Activated CD4-positive, alpha-beta T cell treated with anti-CD3 and anti-CD28 coated beads for 36 hours (primary cell): ENCODE measurements around the gene AFAP1. TPM values are rescaled to one million over a fixed set of nuclear protein-coding genes. Genes with fewer than 3 reads are reported as not detected.

Experiments
- ATAC-seq: fragments of 200-7000 bp; cut with Tn5 transposase; one replicate; pipeline ENCODE4 v1.10.0; 2021; ENCODE audit warnings: mild to moderate bottlenecking, moderate library complexity
- CTCF ChIA-PET: fragments of 350-600 bp; sonication (Branson Sonifier 250); formaldehyde crosslinking; loops from one replicate; lab custom pipeline; 2021; ENCODE audit warnings: antibody characterized with exemption; lab: Charles Lee
- POLR2A ChIA-PET: fragments of 350-600 bp; sonication (Branson Sonifier 250); formaldehyde crosslinking; loops from one replicate; lab custom pipeline; 2021; ENCODE audit warnings: antibody characterized with exemption, inconsistent platforms; lab: Charles Lee
- DNase-seq: peaks from one replicate; pipeline ENCODE4 v3.0.0-alpha.2; 2020
- H3K27ac Mint-ChIP-seq: one replicate; pipeline ENCODE4 v1.8.0; 2021; ENCODE audit warnings: mixed read lengths
- H3K27me3 Mint-ChIP-seq: one replicate; pipeline ENCODE4 v1.8.0; 2021; ENCODE audit warnings: mixed read lengths
- H3K36me3 Mint-ChIP-seq: one replicate; pipeline ENCODE4 v1.8.0; 2021; ENCODE audit warnings: low read depth, mixed read lengths
- H3K4me1 Mint-ChIP-seq: one replicate; pipeline ENCODE4 v1.8.0; 2021; ENCODE audit warnings: mixed read lengths
- H3K4me3 Mint-ChIP-seq: one replicate; pipeline ENCODE4 v1.8.0; 2021; ENCODE audit warnings: mild to moderate bottlenecking, moderate library complexity, mixed read lengths
- H3K9me3 Mint-ChIP-seq: one replicate; pipeline ENCODE4 v1.8.0; 2021; ENCODE audit warnings: low read depth, mixed read lengths
- intact Hi-C, 2 experiments: fragments of 100-400 bp; cut with DNase I in 1 of 2; cut with micrococcal nuclease in 1 of 2; formaldehyde crosslinking; loops; one replicate each; pipeline versions ENCODE4 v1.14.2 to v1.15.1; 2022 to 2024; cut with DNase I, micrococcal nuclease
- total RNA-seq, 2 experiments: library from RNA; stranded (reverse); gene quantifications; one replicate each; pipeline ENCODE4 v1.2.3, GENCODE V29; 2021

Gene AFAP1
- total RNA-seq, 2 experiments from 2014 or later = 27.1 to 27.2 TPM

DNA sequence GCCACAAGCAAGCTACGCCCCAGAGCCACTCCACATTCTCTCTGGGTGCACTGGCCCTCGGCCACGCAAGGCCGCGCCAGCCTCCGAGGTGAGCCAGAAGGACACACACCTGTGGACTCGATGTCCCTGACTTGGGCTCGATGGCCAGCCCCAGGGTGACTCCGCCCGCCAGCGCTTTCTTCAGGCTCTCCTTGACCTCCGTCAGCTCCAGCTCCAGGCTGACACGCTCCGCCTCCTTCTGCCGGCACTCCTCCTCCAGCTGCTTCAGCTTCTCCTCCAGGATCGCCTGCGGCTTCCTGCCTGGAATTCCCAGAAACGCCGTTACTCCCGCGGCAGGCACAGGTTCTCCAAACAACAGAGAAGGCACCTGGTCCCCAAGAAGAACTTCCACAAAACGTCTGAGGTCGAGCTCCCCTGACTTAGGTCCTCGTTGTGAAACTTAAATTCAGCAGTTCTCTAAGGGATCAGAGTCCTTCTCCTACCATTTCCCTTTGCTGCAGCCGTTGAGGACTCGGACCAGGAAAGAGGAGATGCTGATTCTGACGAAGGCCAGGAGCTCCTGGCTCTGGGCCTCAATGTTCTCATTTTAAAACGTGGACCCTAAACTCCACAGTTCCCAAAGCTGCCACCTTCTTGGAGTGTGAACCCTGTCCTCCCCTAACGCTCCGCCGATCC lies 166.8 kb downstream of the AFAP1 start:
- DNase-seq = no peak
- ATAC-seq = no peak
- Mint-ChIP-seq H3K4me3 (no peak overlapping the region), H3K4me1 (peaks cover 20% of the 10 kb centered on the region), H3K27ac (no peak overlapping the region), H3K36me3 (peaks cover 18% of the 10 kb centered on the region), H3K27me3 (no peaks in the 10 kb centered on the region), H3K9me3 (no peaks in the 10 kb centered on the region)
- ChIA-PET POLR2A (interaction anchor here (0.6 kb wide), 1 partner anchor 24 kb away, joined by 3 read pairs; no protein-coding TSS in a partner anchor), CTCF (interaction anchor here (0.8 to 1.1 kb wide), 3 partner anchors 13 to 215 kb away, joined by 3 to 4 read pairs (median 3); no protein-coding TSS in a partner anchor)
- intact Hi-C loops = no loop called here

GRCh38 chr4:7771541-7772507 lies 167.8 kb downstream of the AFAP1 start:
- DNase-seq = no peak
- intact Hi-C loops = no loop called here
- H3K4me3 Mint-ChIP-seq = no peak overlapping the region
- CTCF ChIA-PET = interaction anchor here (1.1 kb wide), 1 partner anchor 12 kb away, joined by 3 read pairs; no protein-coding TSS in a partner anchor
- H3K27ac Mint-ChIP-seq = no peak overlapping the region
- H3K36me3 Mint-ChIP-seq = peaks cover 18% of the 10 kb centered on the region
- ATAC-seq = peak; percentile 45
- POLR2A ChIA-PET = no interaction called here
- peaks cover 20% of the 10 kb centered on the region for H3K4me1 Mint-ChIP-seq
- H3K27me3 Mint-ChIP-seq = no peaks in the 10 kb centered on the region
- no peaks in the 10 kb centered on the region for H3K9me3 Mint-ChIP-seq

GRCh38 chr4:7771056-7771455 lies 168.6 kb downstream of the AFAP1 start:
- POLR2A ChIA-PET = interaction anchor here (0.7 kb wide), 1 partner anchor 190 kb away, joined by 4 read pairs; no protein-coding TSS in a partner anchor
- DNase-seq = peak; percentile 60
- Mint-ChIP-seq H3K4me1 (peaks cover 20% of the 10 kb centered on the region), H3K27ac (peak overlapping the region; percentile 37), H3K27me3 (no peaks in the 10 kb centered on the region), H3K9me3 (no peaks in the 10 kb centered on the region), H3K36me3 (peaks cover 18% of the 10 kb centered on the region), H3K4me3 (no peak overlapping the region)
- intact Hi-C loops = no loop called here
- CTCF ChIA-PET = interaction anchor here (0.6 to 0.7 kb wide), 2 partner anchors 41 to 1897 kb away, joined by 3 to 4 read pairs; no protein-coding TSS in a partner anchor
- peak; percentile 75 for ATAC-seq

GRCh38 chr4:7770224-7771050 lies 169.2 kb downstream of the AFAP1 start:
- ChIA-PET CTCF (interaction anchor here (0.6 to 3.9 kb wide), 6 partner anchors 8 to 1897 kb away, joined by 3 to 19 read pairs (median 3); no protein-coding TSS in a partner anchor), POLR2A (interaction anchor here (0.7 kb wide), 2 partner anchors 18 to 191 kb away, joined by 3 to 4 read pairs; no protein-coding TSS in a partner anchor)
- peaks cover 20% of the 10 kb centered on the region for H3K4me1 Mint-ChIP-seq
- peaks cover 19% of the 10 kb centered on the region for H3K36me3 Mint-ChIP-seq
- ATAC-seq = peak; percentile 25
- peak; percentile 35 for DNase-seq
- no peaks in the 10 kb centered on the region for H3K9me3 Mint-ChIP-seq
- H3K27me3 Mint-ChIP-seq = no peaks in the 10 kb centered on the region
- no peak overlapping the region for H3K4me3 Mint-ChIP-seq
- intact Hi-C loops = loop anchor here in 1 of 2 experiments (1.0 kb wide), 1 partner anchor 32 kb away; no protein-coding TSS in a partner anchor
- H3K27ac Mint-ChIP-seq = peak overlapping the region; percentile 37

- Mint-ChIP-seq H3K4me1 (peaks cover 20% of the 10 kb centered on the region), H3K36me3 (peaks cover 22% of the 10 kb centered on the region), H3K27me3 (no peaks in the 10 kb centered on the region), H3K27ac (no peak overlapping the region), H3K9me3 (no peaks in the 10 kb centered on the region), H3K4me3 (no peak overlapping the region)
- ChIA-PET CTCF (interaction anchor here (0.6 to 3.9 kb wide), 4 partner anchors 33 to 103 kb away, joined by 3 to 19 read pairs (median 3); no protein-coding TSS in a partner anchor), POLR2A (interaction anchor here (0.7 kb wide), 1 partner anchor 19 kb away, joined by 3 read pairs; no protein-coding TSS in a partner anchor)
- intact Hi-C loops = loop anchor here in 1 of 2 experiments (1.0 kb wide), 1 partner anchor 33 kb away; no protein-coding TSS in a partner anchor
- ATAC-seq (no peak), DNase-seq (no peak)
Observed at GRCh38 chr4:7769396-7770223, 170.1 kb downstream of the AFAP1 start.

DNA sequence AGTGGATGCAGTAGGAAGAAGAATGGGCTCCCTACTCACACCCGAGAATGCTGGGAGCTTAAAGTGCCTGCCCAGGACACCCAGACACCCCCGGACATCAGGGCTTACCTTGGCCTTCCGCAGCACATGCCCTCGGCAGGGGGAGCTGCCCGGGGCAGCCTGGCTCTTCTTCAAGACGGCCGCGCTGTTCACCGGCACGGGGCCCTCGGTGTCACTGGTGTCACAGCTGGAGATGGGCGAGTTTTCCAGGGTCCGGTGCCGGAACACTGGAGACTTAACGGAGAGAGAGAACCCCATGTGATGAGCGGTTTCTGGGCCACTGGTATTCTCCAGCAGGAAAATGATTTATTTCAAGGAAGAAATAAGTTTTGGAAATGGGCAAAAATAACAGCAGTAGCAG lies 170.9 kb downstream of the AFAP1 start:
- ChIA-PET POLR2A (no interaction called here), CTCF (interaction anchor here (0.6 to 3.9 kb wide), 3 partner anchors 17 to 63 kb away, joined by 3 to 19 read pairs (median 3); no protein-coding TSS in a partner anchor)
- ATAC-seq = no peak
- DNase-seq = no peak
- peaks cover 20% of the 10 kb centered on the region for H3K4me1 Mint-ChIP-seq
- peaks cover 22% of the 10 kb centered on the region for H3K36me3 Mint-ChIP-seq
- H3K27ac Mint-ChIP-seq = no peak overlapping the region
- H3K27me3 Mint-ChIP-seq = no peaks in the 10 kb centered on the region
- intact Hi-C loops = no loop called here
- no peaks in the 10 kb centered on the region for H3K9me3 Mint-ChIP-seq
- no peak overlapping the region for H3K4me3 Mint-ChIP-seq

- DNase-seq (no peak), ATAC-seq (no peak)
- Mint-ChIP-seq H3K4me1 (peaks cover 20% of the 10 kb centered on the region), H3K36me3 (peaks cover 18% of the 10 kb centered on the region), H3K27me3 (no peaks in the 10 kb centered on the region), H3K4me3 (no peak overlapping the region), H3K27ac (no peak overlapping the region), H3K9me3 (no peaks in the 10 kb centered on the region)
- ChIA-PET CTCF (interaction anchor here (0.6 to 3.9 kb wide), 3 partner anchors 17 to 139 kb away, joined by 3 to 19 read pairs (median 3); no protein-coding TSS in a partner anchor), POLR2A (interaction anchor here (0.6 kb wide), 1 partner anchor 207 kb away, joined by 5 read pairs; no protein-coding TSS in a partner anchor)
- intact Hi-C loops = no loop called here
Observed at GRCh38 chr4:7767966-7768365, 171.7 kb downstream of the AFAP1 start.

DNA sequence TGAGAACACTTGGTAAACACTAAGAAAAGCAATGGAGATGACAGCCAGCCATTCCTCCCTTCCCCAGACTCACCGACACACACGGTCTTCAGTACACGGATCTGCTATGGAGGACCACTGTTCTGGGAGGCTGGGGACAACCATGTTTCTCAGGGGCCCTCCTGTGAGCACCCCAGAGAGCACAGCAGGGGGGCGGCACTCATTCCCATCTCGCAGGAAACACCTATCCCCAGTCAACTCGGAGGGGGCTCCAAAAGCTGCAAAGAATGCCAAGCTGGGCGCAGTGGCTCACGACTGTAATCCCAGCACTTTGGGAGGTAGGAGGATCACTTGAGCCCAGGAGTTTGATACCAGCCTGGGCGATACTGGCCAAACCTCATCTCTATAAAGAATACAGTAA lies 172.1 kb downstream of the AFAP1 start:
- no peak overlapping the region for H3K27ac Mint-ChIP-seq
- ATAC-seq = no peak
- CTCF ChIA-PET = interaction anchor here (0.6 to 3.9 kb wide), 3 partner anchors 16 to 140 kb away, joined by 3 to 19 read pairs (median 3); no protein-coding TSS in a partner anchor
- no peaks in the 10 kb centered on the region for H3K9me3 Mint-ChIP-seq
- H3K27me3 Mint-ChIP-seq = no peaks in the 10 kb centered on the region
- no peak overlapping the region for H3K4me3 Mint-ChIP-seq
- intact Hi-C loops = no loop called here
- DNase-seq = no peak
- peaks cover 20% of the 10 kb centered on the region for H3K4me1 Mint-ChIP-seq
- POLR2A ChIA-PET = interaction anchor here (0.6 kb wide), 1 partner anchor 207 kb away, joined by 5 read pairs; no protein-coding TSS in a partner anchor
- peaks cover 16% of the 10 kb centered on the region for H3K36me3 Mint-ChIP-seq

DNA sequence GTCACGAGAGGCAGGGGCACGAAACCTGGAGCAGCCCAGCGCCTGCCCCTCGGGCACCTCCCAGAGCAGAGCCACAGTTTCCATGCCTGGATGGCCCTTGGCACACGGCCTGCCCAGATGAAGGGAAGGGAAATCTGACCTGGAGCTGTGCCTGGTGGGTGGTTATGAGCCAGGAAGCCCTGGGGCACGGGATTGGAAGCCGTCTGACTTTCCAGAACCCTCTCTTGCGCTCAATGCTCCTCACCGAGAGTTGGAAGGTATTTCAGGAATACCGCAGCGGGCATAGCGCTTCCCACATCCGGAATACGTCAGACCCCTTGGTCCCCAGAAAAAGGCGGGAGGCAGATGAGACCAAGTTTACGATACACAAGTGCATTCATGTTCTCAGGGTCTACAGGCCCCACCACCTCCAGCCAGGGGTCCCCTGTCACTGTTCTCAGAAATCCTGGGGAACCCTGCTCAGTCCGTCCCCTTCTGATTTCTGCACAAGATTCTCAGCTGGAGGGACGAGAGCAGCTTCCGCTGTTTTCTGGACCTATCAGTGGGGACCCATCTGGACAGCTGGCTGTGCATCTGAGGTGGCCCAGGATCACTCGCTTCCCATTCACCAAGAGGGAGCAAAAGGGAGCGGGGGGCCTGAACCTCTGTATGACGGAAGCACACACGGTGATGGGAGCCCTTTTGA lies 172.9 kb downstream of the AFAP1 start:
- Mint-ChIP-seq H3K9me3 (no peaks in the 10 kb centered on the region), H3K4me3 (no peak overlapping the region), H3K27ac (no peak overlapping the region), H3K27me3 (no peaks in the 10 kb centered on the region), H3K4me1 (peaks cover 21% of the 10 kb centered on the region), H3K36me3 (peaks cover 11% of the 10 kb centered on the region)
- ChIA-PET POLR2A (no interaction called here), CTCF (interaction anchor here (3.9 kb wide), 1 partner anchor 36 kb away, joined by 19 read pairs; no protein-coding TSS in a partner anchor)
- no peak for ATAC-seq
- intact Hi-C loops = no loop called here
- DNase-seq = no peak
